GM19468 (cell line): ENCODE measurements around the gene RPS6KA2.

Experiments used
- ATAC-seq: cut with Tn5 transposase; IDR thresholded peaks from one replicate; pipeline ENCODE4 v1.9.1; 2021; ENCODE audit warnings: mild to moderate bottlenecking, moderate library complexity, moderate number of reproducible peaks; ENCODE audit not compliant: unreplicated experiment; ENCODE audit errors: extremely low read depth

RPS6KA2 gene

GRCh38 chr6:166477647-166478365, 149.2 kb downstream of the RPS6KA2 start:
- no peak for ATAC-seq

GRCh38 chr6:166476634-166477215, 150.3 kb downstream of the RPS6KA2 start:
- ATAC-seq = no peak

DNA sequence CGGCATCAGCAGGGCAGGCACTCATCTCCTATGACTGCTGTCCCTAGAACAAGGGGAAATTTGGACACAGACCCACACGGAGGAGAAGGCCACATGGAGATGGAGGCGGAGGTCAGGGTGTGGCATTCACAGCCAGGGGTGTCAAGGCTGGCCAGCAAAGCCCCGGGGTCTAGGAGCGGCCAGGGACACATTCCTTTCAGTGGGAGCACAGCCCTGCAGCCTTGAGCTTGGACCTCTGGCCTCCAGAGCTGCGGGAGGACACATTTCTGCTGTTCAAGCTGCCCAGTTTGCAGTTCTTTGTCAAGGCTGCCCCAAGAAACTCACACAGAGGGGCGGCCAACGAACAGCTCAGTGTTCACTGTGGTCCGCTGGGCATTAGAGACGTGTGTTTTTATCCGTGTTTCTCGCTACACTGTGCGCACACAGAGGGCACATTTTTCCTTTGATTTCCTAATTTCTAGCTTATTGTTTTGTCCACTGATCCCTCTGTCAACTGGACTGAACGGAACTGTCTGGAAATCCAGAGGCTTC, 150.9 kb downstream of the RPS6KA2 start:
- no peak for ATAC-seq

- no peak for ATAC-seq
Observed at GRCh38 chr6:166474721-166475565, 152.1 kb downstream of the RPS6KA2 start.

GRCh38 chr6:166473886-166474571, 153.0 kb downstream of the RPS6KA2 start:
- no peak for ATAC-seq

DNA sequence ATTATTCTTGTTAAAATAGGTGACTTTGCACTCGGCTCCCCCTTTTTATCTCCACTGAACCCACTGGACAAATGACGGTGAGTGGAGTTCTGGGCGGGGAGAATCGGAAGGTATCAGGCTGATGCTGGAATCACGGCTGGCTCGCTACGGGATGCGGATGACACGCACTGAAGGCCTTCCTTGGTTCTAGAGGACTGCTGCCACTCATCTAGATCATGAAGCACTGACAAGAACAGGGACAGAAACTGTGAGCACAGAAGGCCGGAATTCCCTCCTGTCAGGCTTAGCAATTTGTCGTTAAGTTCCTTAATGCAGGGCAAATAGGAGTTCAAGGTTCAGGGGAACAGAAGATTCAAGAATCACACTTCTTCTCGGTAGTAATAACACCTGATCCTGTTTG, 154.4 kb downstream of the RPS6KA2 start:
- no peak for ATAC-seq

DNA sequence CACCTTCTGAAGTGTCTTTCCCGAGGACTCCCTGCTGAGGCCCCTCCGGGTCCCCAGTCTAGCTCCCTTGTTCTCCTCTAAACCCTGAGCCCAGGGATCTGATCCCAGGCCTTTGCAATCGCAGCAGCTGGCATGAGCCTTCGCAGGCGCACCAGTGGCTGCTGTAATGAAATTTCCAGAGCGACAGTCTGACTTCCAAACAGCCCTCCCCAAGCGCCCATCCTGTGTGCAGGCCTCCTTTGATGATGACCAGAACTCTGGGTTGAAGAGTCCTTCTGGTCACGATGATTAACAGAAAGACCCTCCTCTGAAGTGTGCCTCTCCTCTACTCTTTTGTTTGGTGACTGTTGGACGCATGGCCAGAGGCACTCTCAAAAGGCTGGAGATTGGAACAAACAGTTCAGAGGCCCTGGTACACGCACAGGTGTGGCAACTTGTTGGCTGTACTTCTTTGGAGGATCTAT, 155.2 kb downstream of the RPS6KA2 start:
- ATAC-seq = no peak

DNA sequence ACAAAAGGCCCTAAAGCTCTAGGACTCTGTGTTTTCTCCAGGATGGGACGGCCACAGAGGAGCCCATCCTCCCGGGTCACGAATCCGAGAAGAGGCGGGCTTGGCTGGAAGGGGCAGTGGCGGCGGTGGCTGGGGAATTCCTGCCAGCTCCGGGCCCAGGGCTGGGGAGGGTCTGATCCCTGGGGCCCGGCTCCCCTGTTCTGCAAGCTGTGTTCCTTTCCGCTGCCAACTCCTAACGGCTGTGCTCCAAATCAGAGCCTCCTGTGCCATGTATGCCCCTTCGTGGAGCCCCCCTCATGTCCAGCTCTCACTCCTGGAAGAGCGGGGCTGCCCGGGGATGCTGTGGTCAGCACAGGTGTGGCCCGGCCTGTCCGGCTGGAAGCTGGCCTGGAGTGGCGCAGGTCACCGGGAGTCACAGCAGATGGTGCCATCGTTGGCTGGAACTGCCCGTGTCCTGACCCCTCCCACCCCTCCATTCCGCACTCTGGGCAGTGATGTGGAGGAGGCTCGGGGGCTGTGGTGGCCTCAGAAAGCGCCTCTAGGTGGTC, 156.1 kb downstream of the RPS6KA2 start:
- no peak for ATAC-seq

DNA sequence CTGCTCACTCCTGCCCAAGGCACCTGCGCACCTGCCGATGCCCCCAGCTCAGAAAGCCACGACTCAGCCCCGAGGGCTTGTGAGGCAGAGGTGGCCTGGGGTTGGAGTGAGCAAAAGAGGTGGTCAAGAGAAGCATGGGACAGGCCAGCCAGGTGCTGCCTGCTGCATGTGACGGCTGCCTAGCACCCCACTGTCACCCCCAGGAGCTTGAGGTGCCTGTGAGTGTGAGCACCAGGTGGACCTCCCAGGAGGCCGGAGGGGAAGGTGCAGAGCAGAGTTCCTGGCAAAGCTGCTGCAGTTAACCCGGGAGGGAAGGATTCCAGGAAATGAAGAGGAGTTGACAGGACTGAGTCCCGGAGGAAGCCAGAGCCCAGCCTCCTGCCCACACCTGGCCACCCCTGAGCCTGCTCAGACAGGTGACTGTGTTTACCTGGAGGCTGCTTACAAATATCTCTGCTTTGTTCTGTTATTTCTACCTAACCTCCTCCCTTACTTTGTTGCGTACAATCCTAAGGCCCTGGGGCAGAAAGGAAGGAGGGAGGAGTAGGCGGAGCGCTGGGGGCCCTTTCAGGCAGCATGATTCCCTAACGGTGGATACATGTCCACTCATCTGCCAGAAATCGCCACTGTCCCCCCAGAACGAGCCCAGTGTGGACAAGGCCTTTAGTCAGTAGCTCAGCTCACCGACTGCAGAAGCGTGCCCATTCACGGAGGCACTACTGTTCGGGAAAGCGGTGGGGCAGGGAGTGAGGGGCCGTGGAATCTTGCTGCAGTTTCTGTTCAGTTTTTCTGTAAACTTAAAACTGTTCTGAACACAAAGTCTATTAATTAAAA, 156.8 kb downstream of the RPS6KA2 start:
- no peak for ATAC-seq

- ATAC-seq = no peak
Observed at GRCh38 chr6:166469426-166469961, 157.6 kb downstream of the RPS6KA2 start.

GRCh38 chr6:166467436-166468000, 159.5 kb downstream of the RPS6KA2 start:
- ATAC-seq = no peak

- ATAC-seq = no peak
Observed at GRCh38 chr6:166466178-166467122, 160.6 kb downstream of the RPS6KA2 start.

- ATAC-seq = no peak
Observed at GRCh38 chr6:166465671-166466087, 161.4 kb downstream of the RPS6KA2 start.

DNA sequence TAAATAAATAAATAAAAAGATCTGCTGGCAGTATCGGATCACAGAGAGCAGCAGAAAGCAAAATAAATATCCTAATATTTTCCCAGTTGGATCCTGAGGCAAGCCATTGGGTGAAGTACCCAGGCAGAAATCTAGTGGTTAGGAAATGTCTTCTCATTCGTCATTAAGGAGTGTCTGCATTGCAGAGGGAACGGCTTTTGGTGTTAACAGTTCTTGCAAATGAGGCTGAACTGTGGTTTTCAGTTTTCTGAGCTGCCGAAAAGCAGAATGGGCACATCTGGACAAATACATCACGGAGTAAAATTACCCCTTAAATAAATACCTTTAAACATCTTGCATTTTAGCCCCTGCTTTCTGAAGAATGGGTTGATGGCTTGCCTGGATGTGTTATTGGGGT, 162.1 kb downstream of the RPS6KA2 start:
- ATAC-seq = no peak

DNA sequence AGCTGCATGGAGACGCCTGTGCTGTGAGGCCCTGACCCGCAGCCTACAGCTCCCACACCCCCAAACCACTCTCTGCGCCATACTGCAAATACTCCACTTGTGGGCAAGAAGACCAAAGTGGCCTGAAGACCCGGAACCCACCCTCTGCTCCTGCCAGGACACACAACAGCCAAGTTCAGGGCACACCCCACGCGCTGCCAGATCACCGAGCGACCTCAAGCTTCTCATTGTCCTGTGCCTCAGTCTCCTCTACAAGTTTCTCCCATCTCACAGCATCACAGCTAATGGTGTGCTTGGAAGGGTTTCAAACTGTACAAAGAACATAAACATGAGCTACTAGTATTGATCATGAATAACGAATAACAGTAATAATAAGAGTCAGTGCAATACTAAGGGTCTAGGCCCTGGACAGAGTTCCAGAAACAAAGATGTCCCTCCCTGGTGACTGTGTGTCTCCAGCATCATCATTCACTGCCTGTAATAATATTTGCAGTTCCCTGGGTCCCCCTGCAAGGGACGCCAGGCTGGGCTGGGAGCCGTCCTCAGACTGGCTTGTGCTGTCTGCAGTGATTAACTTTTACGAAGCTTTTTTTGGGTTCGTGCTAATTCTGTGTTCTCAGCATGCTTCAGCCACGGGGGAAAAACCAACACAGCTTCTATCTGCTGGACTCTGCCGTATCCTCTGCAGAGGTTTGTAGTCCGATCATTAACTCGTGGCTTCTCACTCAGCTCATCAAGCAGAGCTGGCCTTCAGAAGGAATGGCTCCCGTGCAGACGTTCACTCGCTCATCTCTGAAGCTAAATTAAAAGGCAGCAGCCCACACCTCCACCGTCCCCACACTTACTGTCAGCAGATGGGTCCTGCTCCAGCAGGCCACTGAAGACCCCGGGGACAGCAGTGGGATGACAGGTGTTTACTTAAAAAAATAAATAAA, 162.7 kb downstream of the RPS6KA2 start:
- no peak for ATAC-seq

- ATAC-seq = no peak
Observed at GRCh38 chr6:166463359-166464067, 163.5 kb downstream of the RPS6KA2 start.
